ENCODE results near the gene TSPAN31.

The TSPAN31 gene

DNA sequence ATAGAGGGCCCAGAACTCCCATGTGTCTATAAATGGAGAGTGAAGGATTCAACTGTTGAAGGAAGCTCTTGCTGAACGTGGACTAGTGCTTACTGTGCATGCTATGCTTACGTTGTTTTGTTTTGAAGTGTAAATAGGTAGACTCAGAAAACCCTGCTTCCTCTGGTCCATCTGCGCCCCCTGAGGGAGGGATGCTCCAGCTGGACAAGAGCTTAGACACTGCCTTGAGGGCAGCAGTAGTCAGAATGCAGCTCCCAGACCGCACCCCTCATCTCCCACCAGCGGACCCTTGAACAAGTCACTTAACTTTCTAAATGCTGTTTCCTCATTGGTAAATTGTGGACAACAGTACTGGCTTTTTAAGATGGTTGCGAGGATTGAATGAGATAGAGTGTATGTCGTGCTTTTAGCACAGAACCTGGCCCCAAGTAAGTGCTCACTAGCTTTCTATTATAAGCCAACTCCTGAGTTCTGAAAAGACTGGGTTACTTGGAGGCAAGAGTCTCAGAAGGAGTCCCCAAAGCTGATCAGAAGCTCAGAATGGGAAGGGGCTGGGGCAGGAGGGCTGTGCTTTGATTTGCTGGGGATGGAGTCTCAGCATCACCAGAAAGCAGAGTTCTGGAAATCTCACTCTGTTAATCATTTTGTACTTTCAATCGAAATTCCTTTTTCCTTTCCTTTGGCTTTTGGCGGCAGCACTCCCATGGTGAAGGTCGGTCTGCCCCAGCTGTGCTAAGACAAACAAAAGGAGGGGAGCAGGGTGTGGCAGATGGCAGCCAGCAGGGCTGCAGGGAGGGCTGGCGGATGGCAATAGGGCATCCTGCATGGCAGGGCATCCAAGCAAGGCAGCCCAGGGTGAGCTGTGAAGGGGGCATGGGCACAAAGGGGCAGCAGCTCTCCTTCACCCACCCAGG is 21.9 kb upstream of the TSPAN31 start:
- DNase-seq = no peak

DNA sequence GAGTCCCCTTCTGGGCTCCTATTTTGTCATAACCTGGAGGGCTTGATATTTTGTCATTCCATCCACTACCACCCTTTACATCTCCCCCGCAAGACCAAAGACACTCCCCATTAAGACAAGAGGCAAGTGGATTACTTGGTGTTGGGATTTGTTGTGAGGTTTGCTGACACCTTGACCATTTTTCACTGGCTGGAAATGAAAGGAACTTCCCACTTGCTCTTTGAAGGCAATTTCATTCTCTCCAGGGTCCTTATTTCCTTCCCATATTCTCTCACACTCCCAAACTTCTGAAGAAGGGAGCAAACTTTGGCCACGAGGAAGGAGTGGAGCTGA is 21.2 kb upstream of the TSPAN31 start:
- DNase-seq = no peak

DNA sequence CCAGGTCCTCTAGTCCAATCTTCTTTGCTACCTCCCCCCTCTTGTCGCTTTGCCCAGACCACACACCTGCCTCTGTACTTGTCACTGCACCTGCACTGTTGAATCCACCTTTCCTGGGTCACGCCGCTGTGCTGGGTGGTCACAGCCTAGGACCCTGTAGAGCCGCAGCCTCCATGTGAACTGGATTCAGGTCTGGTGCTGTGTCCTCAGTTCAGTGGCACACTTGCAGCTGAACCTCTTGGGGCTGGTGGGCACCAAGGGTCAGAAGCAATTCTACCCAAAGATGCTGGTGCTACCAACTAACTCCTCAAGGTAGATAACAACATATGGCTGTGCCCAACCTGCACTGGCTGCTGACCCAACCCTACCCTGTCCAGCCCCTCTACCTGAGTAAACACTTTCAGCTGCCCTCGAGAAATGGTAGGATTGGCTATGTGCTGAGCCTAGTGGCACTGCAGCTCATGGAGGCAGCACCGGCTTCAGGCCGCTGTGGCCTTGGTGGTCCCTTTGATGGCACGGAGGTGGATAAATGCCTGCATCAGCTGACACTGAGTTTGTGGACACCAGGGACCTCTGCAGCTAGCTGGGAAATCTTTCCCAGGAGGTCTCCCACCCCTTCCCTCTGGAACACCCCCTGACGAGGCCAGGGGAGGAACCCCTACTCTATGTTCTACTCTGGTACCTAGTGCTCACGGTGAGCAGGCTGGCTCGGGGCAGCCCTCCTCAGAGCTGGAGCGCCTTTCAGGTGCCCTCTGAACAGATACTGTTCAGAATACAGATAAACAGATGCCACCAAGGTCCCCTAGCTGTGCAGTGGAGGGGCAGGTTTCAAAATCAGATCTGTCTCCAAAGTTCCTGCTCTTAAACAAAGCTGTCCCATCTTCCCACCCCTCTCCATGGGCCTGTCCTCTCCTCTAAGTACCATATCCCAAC is 20.6 kb upstream of the TSPAN31 start:
- DNase-seq = no peak

- DNase-seq = no peak
These were observed 19.7 kb upstream of the TSPAN31 start for GRCh38 chr12:57724936-57725740.

GRCh38 chr12:57725851-57726150 is 19.0 kb upstream of the TSPAN31 start:
- DNase-seq = no peak

DNA sequence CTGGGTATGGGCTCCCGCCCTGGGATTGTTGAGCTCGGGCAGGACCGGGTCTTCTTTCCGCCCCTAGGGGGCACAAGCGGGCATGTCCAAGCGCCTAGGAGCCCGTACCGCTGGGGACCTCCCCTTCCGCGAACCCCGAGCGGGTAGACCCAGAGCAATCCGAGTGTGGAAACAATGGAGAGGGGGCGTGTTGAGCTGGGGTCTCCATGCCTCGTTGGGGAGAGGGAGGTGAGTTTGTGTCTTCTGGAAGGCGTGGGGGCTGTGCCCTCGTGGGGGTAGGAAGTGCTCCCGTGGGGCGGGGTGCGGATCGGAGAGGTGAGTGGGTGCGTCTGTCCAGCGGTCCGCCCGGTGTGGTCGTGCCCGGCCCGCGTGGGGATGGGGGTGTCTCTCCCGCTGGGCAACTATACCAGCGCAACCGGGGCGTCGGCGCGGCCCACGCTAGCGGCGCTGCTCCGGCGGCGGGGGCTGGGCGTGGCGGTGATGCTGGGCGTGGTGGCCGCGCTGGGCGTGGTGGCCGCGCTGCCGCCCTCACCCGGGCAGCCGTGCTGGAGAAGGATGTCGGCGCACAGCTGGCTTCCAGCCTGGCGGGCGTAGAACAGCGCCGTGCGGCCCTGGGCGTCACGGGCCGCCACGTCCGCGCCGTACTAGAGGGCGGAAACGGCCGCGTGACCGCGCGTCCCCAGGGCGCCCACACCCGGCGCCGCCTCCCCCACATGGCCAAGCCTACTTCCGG is 18.5 kb upstream of the TSPAN31 start:
- DNase-seq = peak; percentile 87

DNA sequence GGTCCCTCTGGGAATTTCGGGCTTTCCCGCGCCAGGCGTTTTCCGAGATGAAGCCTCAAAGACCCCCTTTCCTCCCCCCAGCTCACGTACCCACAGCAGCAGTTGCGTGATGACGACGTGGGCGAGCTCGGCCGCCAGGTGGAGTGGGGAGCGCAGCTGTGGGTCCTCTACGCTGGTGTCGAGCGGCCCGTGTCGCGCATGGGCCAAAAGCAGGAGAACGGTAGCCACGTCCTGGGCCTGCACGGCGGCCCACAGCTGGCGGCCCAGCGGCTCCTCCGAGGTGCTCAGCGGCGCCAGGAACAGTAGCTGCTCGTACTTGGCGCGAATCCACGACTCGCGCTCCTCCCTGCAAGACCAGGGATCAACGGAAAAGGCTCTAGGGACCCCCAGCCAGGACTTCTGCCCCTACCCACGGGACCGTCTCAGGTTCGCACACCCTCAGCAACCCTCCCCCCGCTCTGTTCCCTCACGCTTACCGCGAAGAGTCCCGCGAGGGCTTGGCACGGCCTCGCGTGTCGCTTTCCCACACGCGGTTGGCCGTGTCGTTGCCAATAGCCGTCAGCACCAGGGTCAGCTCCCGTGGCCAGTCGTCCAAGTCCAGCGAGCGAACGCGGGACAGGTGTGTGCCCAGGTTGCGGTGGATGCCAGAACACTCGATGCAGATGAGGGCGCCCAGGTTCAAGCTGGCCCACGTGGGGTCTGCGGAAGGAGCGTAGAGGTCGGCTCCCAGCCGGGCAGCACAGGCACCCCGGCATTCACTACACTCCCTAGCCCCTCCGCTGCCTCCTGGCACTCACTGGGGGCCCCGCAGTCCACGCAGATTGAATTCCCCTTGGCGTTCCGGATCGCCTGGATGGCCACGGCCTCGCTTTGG is 17.7 kb upstream of the TSPAN31 start:
- DNase-seq = no peak

GRCh38 chr12:57727758-57728395 is 17.0 kb upstream of the TSPAN31 start:
- DNase-seq = no peak

DNA sequence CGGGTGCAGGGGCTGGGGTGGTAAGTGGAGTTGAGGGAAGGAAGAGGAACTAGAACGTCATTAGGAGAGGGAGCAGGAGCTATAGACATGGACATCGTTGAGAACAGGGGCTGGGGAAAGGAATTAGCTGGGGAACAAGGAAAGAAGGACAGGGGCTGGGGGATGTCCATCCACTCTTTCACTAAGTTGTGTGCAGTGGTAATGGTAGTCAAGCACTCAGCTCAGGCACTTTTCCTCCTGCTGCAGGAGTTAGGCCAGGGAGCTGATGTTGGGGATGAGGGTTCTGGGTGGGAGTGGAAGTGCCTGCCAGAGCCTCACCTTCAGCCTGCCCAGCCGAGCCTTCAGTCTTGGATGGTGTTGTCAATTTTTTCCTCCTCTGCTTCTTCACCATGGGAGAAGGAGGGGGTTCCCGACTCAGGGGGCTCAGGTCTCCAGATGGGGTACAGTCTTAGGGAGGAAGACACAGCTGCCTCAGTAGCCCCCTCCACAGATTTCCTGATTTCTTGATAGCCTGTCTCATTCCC is 15.5 kb upstream of the TSPAN31 start:
- DNase-seq = no peak

DNA sequence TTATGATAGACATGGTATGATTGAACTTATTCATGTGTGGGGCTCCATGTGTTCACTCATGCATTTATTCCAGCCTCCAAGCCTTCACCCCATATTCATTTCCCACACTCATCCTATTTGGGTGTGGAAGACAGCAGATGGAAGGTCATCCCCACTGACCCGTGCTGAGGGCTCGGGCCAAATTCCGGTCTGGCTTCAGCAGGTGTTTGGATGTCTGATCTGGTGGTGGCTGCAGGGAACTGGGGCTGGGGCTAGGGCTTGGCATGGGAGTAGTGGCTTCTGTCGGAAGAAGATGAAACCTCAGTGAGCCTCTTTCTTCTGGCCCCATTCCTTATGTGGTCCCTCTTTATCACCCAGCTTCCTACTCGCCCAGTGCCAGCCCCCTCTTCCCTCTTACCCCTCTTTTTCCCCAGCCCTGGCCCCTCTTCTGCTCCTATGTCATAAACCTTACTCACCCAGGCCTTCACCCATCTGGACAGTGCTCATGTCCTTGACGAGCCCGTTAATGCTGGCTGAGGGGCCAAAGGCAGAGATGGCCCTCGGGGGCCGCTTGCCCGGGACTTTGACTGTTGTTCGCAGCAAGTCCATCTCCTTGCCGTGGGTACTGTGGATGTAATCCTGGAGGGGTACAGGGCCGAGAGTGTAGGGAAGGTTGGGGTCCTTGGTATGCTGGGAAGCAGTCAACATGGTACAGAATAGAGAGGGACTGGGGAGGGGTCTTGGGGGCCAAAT is 14.3 kb upstream of the TSPAN31 start:
- no peak for DNase-seq

GRCh38 chr12:57731411-57732080 is 13.3 kb upstream of the TSPAN31 start:
- no peak for DNase-seq

DNA sequence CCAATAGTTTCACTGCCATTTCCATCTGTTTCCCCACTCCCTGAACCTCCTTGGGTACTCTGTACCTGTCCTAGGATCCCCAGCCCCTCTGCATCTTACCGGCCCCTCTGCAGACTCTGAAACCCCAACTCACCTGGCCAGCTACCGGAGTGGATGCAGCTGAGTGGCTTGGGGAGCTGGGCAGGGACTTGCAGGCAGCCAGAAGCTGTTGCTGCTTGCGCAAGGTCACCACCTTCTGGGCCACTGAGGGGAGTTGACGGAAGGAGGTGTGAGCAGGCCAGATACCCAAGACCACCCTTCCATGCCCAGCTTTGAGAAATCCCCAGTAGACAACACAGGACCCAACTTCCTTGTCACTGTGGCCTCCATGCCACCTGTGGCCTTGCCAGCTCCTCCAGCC is 12.6 kb upstream of the TSPAN31 start:
- DNase-seq = no peak

DNA sequence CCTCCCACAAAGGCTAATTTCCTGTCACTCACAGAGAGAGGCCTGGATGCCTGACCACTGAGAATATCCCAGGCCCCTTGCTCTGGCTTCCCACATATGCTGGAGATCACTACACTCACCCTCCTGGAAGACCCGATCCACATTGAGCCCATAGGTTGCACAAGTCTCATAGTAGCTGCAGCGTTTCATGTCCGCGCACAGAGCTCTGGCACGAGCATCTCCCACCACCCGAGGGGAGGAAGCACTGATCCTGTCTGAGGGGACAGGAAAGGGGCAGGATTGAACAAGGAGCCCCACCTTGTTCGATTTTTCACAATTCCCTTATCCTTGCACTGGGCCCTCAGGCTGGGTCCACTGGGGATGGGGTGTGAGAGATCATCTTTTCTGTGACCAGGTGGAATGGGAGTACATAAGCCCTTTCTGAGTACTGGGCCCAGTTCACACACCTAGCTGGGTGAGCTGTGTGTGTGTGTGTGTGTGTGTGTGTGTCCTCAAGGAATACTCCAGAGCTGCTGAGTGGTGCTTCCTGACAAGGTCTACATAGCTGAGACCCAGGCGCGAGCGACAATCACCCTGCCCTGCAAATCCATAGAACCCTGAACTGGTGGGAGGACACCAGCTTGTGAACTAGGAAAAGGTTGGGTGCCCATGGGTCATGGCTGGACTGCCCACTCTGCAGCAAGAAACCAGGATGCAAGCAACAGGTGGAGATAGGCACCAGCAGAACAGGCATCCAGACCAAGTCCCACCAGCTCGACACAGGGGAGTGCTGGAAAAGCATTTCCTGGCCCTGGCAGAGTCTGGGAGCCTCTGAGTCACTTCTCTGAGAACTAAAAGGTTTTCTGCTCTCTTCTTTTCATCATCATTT is 11.9 kb upstream of the TSPAN31 start:
- no peak for DNase-seq

DNA sequence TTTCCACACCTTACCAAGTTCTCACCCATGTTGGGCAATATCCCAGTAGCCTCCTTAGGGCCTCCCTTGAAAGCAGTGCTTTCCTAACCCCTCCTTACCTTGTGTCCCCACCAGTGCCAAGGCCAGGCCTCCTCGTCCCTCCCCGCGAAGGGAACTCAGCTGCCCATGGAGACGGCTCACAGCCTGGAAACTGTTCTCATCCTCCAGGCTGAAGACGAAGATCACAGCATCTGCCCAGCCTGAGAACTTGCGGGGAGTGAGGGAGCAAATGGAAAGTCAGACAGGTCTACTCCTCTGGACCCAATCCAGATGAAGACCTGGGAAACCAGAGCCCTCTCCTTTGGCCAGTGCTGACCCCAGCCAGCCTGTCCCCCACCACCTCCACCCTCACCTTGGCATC is 10.9 kb upstream of the TSPAN31 start:
- DNase-seq = no peak

GRCh38 chr12:57734591-57734990 is 10.2 kb upstream of the TSPAN31 start:
- no peak for DNase-seq

- no peak for DNase-seq
These were observed 9.5 kb upstream of the TSPAN31 start for GRCh38 chr12:57735198-57735855.

- DNase-seq = peak; percentile 57
These were observed 8.7 kb upstream of the TSPAN31 start for GRCh38 chr12:57735952-57736740.
